ENCODE results near the gene SLC24A3.

The SLC24A3 gene

GRCh38 chr20:19522071-19522801, 309.8 kb downstream of the SLC24A3 start:
- Histone ChIP-seq H3K27ac (ENCODE audit: low read length) (peak overlapping the region; percentile 76), H3K4me3 (ENCODE audit: low read length) (peak overlapping the region; percentile 12; the same call in 1 of the 2 replicates), H3K36me3 (replicated peaks; ENCODE audit: low read depth, low read length) (no peaks in the 10 kb centered on the region), H3K79me2 (ENCODE audit: low read length) (no peaks in the 10 kb centered on the region), H3K4me2 (ENCODE audit: low read length) (peak overlapping the region; percentile 60), H2AFZ (ENCODE audit: low read depth, low read length) (peak overlapping the region; percentile 52), H4K20me1 (ENCODE audit: insufficient read depth, low read length) (no peaks in the 10 kb centered on the region), H3K9me3 (ENCODE audit: insufficient read depth, low read length) (no peaks in the 10 kb centered on the region), H3K27me3 (ENCODE audit: low read depth, low read length) (no peaks in the 10 kb centered on the region), H3K9ac (ENCODE audit: low read length) (peak overlapping the region; percentile 50; the same call in 1 of the 2 replicates), H3K4me1 (ENCODE audit: low read length) (peaks cover 53% of the 10 kb centered on the region)
- TF ChIP-seq CTCF (IDR thresholded peaks at IDR 0.05; ENCODE audit: low read depth, low read length), result no peak
- no peak for TF ChIP-seq EZH2phosphoT487 (IDR thresholded peaks at IDR 0.05; ENCODE audit: low read depth)

GRCh38 chr20:19522836-19523590, 310.6 kb downstream of the SLC24A3 start:
- H3K4me2 ChIP-seq (ENCODE audit: low read length), result peak overlapping the region; percentile 60
- no peaks in the 10 kb centered on the region for H3K79me2 ChIP-seq (ENCODE audit: low read length)
- H3K9ac ChIP-seq (ENCODE audit: low read length), result peak overlapping the region; percentile 50; the same call in 1 of the 2 replicates
- H3K4me1 ChIP-seq (ENCODE audit: low read length), result peaks cover 53% of the 10 kb centered on the region
- peak overlapping the region; percentile 43; the same call in 1 of the 2 replicates for H2AFZ ChIP-seq (ENCODE audit: low read depth, low read length)
- H3K9me3 ChIP-seq (ENCODE audit: insufficient read depth, low read length), result no peaks in the 10 kb centered on the region
- peak overlapping the region; percentile 25 for H3K4me3 ChIP-seq (ENCODE audit: low read length)
- H3K36me3 ChIP-seq (replicated peaks; ENCODE audit: low read depth, low read length), result no peaks in the 10 kb centered on the region
- H4K20me1 ChIP-seq (ENCODE audit: insufficient read depth, low read length), result no peaks in the 10 kb centered on the region
- H3K27ac ChIP-seq (ENCODE audit: low read length), result peak overlapping the region; percentile 76
- TF ChIP-seq CTCF (IDR thresholded peaks at IDR 0.05; ENCODE audit: low read depth, low read length) (no peak), EZH2phosphoT487 (IDR thresholded peaks at IDR 0.05; ENCODE audit: low read depth) (no peak)
- H3K27me3 ChIP-seq (ENCODE audit: low read depth, low read length), result no peaks in the 10 kb centered on the region

- no peak overlapping the region for H3K27ac ChIP-seq (ENCODE audit: low read length)
Measured at GRCh38 chr20:19524691-19525090, 312.2 kb downstream of the SLC24A3 start.

More at GRCh38 chr20:19524691-19525090, 312.2 kb downstream of the SLC24A3 start:
- Histone ChIP-seq H3K9me3 (ENCODE audit: insufficient read depth, low read length) (no peaks in the 10 kb centered on the region), H3K79me2 (ENCODE audit: low read length) (no peaks in the 10 kb centered on the region), H3K36me3 (replicated peaks; ENCODE audit: low read depth, low read length) (no peaks in the 10 kb centered on the region), H3K4me1 (ENCODE audit: low read length) (peaks cover 41% of the 10 kb centered on the region), H3K9ac (ENCODE audit: low read length) (no peak overlapping the region), H2AFZ (ENCODE audit: low read depth, low read length) (no peak overlapping the region), H3K4me3 (ENCODE audit: low read length) (no peak overlapping the region), H3K27me3 (ENCODE audit: low read depth, low read length) (no peaks in the 10 kb centered on the region), H4K20me1 (ENCODE audit: insufficient read depth, low read length) (no peaks in the 10 kb centered on the region), H3K4me2 (ENCODE audit: low read length) (no peak overlapping the region)
- TF ChIP-seq EZH2phosphoT487 (IDR thresholded peaks at IDR 0.05; ENCODE audit: low read depth), result no peak
- no peak for TF ChIP-seq CTCF (IDR thresholded peaks at IDR 0.05; ENCODE audit: low read depth, low read length)
